ENCODE results near the gene TBC1D2. TPM values are rescaled to one million over a fixed set of nuclear protein-coding genes. Genes with fewer than 3 reads are reported as not detected.
A peak's percentile ranks its signal among the peaks of the same experiment; 100 is the strongest.
"Not testable (repeated sequence)": the region's sequence is repeated elsewhere in the genome, so short reads cannot be mapped to it uniquely, and the experiment has no call there.

TBC1D2 gene
- total and polyA plus RNA-seq, 8 donors, result 14.4 to 107 (median 21.0) TPM

- no peaks in the 10 kb centered on the region for H3K36me3 ChIP-seq
- no peak overlapping the region for H3K4me3 ChIP-seq
- peaks cover 0 to 21% of the 10 kb centered on the region in 2 donors for H3K4me1 ChIP-seq
- intact Hi-C loops (cut with DNase I), result no loop called here
- DNase-seq (no peak), ATAC-seq (no peak)
- H3K9me3 ChIP-seq, result no peaks in the 10 kb centered on the region
- H3K27ac ChIP-seq, result no peak overlapping the region
- TF ChIP-seq CTCF (IDR thresholded peaks at IDR 0.05), result no peak
- H3K27me3 ChIP-seq, result no peaks in the 10 kb centered on the region
Observed at GRCh38 chr9:98175028-98175569, 80.3 kb downstream of the TBC1D2 start.

- intact Hi-C loops (cut with DNase I), result not testable (repeated sequence)
Observed at GRCh38 chr9:98174502-98174918, 80.9 kb downstream of the TBC1D2 start.

GRCh38 chr9:98173181-98173580 lies 82.3 kb downstream of the TBC1D2 start:
- DNase-seq, result no peak
- intact Hi-C loops (cut with DNase I), result no loop called here
- no peaks in the 10 kb centered on the region for H3K27me3 ChIP-seq
- no peak for TF ChIP-seq CTCF (IDR thresholded peaks at IDR 0.05)
- no peaks in the 10 kb centered on the region for H3K36me3 ChIP-seq
- ATAC-seq, result no peak
- H3K4me3 ChIP-seq, result no peak overlapping the region
- H3K27ac ChIP-seq, result no peak overlapping the region
- peaks cover 0 to 24% of the 10 kb centered on the region in 2 donors for H3K4me1 ChIP-seq
- H3K9me3 ChIP-seq, result no peaks in the 10 kb centered on the region

More at GRCh38 chr9:98174502-98174918, 80.9 kb downstream of the TBC1D2 start:
- ATAC-seq, H3K36me3 ChIP-seq, H3K27me3 ChIP-seq, H3K4me3 ChIP-seq, DNase-seq, H3K27ac ChIP-seq, H3K9me3 ChIP-seq: not testable (repeated sequence)
- H3K4me1 ChIP-seq, result peaks cover 0 to 18% of the 10 kb centered on the region in 2 donors

- intact Hi-C loops (cut with DNase I), result no loop called here
- H3K9me3 ChIP-seq, result no peaks in the 10 kb centered on the region
- no peak overlapping the region for H3K27ac ChIP-seq
- no peaks in the 10 kb centered on the region for H3K27me3 ChIP-seq
- no peak for TF ChIP-seq CTCF (IDR thresholded peaks at IDR 0.05)
- DNase-seq (peak in 1 of 4 donors; percentile 24), ATAC-seq (peak; percentile 72)
- H3K4me3 ChIP-seq, result no peak overlapping the region
- H3K4me1 ChIP-seq, result peaks cover 0 to 30% of the 10 kb centered on the region in 2 donors
- H3K36me3 ChIP-seq, result no peaks in the 10 kb centered on the region
Observed at GRCh38 chr9:98172604-98173003, 82.8 kb downstream of the TBC1D2 start.

- Histone ChIP-seq H3K4me1 (peaks cover 0 to 29% of the 10 kb centered on the region in 2 donors), H3K27me3 (no peaks in the 10 kb centered on the region), H3K9me3 (no peaks in the 10 kb centered on the region), H3K27ac (no peak overlapping the region), H3K4me3 (no peak overlapping the region), H3K36me3 (no peaks in the 10 kb centered on the region)
- no peak for TF ChIP-seq CTCF (IDR thresholded peaks at IDR 0.05)
- intact Hi-C loops (cut with DNase I), result no loop called here
- no peak for DNase-seq
- no peak for ATAC-seq
Observed at GRCh38 chr9:98171176-98171925, 84.1 kb downstream of the TBC1D2 start.

Data from left lung (tissue), 10 donors.